CD1c-positive myeloid dendritic cell (primary cell): ENCODE measurements around the gene CIB1.

ENCODE experiments used
- DNase-seq: peaks from one replicate; pipeline ENCODE4 v3.0.0-alpha.2; 2016; ENCODE audit errors: extremely low spot score

CIB1 gene

DNA sequence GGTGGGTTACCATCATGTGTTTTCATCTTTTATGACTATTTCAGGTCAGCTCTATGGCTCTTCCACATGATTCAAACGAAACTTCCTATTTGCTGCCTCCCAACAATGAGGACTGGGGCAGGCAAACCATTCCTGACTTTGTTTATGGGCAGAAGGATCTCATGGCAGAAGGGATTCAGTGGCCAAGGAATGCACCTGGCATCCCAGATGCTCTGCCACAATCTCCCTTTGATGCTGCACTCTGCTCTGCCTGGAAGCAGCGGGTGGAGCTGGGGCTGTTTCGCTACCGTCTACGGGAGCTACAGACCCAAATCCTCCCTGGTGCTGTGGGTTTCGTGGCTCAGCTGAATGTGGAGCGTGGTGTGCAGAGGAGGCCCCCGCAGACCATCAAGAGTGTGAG is 7.1 kb upstream of the CIB1 start:
- DNase-seq = no peak

DNA sequence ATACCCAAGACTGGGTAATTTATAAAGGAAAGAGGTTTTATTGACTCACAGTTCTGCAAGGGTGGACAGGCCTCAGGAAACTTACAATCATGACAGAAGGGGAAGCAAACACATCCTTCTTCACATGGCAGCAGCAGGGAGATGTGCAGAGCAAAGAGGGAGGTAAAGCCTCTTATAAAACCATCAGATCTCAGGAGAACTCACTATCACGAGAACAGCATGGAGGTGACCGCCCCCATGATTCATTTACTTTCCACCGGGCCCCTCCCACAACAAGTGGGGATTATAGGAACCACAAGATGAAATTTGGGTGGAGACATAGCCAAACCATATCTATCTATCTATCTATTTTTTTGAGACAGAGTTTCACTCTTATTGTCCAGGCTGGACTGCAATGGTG is 5.6 kb upstream of the CIB1 start:
- DNase-seq = no peak

DNA sequence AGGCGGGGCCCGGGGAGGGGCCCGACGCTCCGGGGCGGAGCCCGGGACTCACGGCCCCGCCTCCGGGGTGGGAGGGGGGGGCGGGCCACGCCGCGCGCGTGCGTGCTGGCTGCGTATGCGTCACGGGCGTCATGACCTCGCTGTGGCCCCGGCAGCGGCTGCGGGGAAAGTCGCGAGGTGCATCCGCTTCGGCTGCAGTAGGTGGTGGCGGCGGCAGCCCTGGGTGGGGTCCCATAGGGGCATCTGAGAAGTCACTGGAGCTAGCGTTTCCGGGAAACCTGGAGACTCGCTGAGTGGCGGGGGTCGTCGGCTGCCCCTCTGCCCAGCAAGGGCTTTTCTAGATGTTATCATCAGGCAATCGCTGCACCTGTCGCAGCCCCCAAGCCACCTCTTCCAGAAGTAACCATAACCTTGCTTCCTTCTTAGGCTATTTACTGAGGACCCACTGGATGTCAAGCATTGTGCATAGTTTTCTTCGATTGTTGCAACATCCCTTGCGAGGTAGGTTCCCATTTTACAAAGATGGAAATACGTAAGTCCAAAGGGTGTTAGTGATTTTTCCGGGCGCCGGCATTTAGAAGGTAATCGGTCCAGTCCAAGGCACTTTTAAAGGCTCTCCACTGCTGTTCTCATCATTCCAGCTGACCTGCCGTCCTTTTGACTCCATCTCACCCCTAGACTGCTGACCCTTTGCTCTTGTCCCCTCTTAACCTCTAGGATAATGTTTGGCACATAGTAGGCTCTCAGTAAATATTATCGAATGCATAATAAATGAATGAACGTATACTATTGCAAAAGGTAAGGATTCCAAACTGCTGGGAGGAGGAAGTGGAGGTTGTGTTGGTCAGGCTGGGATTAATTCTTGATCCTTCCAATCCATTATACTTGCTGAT is 601 bp upstream of the CIB1 start, which contains the start of gene GDPGP1:
GDPGP1 (plus strand) TSS at position 114 of the 893 bp plus-strand sequence. CDS start 6,700 bp downstream, outside the sequence.
- DNase-seq = peak; percentile 99

DNA sequence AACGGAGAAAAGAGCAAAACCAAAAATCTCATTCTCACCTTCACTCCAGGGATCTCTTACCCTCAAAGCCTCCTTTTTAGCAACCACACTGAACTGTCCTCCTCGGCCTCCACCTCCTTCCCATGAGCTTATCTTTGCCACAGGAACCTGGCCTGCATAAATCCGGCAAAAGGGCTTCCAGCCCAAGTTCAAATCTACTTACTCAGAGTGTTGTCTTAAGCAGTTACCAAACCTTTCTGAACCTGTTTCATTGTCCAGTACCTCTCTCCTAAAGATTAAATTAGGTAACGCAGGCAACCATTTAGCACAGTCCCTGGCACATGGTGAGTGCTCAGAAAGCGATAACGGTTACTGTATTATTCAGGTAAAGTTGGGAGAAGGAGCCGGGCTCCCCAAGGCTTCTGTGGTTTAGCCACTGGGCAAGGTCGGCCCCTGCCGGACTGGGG is 777 bp downstream of the CIB1 start:
- DNase-seq = no peak

DNA sequence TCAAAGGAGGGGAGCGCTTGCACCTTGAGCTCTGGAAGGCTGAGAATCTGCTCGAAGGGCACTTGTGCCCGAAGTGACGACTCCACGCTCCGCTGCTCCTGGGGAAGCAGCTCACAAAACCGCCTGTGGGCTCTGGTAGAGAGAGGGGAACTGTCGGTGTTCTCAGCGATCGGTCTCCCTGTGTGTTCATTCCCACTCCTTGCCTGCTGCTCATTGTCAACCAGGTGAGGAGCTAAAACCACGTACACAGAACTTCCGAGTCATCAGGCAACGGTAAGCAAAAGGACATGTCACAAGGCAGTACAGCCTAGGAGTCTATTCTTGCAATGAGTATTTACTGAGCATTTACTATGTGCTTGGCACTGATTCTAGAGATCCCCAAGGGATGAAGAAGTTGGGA is 1.5 kb downstream of the CIB1 start:
- no peak for DNase-seq

DNA sequence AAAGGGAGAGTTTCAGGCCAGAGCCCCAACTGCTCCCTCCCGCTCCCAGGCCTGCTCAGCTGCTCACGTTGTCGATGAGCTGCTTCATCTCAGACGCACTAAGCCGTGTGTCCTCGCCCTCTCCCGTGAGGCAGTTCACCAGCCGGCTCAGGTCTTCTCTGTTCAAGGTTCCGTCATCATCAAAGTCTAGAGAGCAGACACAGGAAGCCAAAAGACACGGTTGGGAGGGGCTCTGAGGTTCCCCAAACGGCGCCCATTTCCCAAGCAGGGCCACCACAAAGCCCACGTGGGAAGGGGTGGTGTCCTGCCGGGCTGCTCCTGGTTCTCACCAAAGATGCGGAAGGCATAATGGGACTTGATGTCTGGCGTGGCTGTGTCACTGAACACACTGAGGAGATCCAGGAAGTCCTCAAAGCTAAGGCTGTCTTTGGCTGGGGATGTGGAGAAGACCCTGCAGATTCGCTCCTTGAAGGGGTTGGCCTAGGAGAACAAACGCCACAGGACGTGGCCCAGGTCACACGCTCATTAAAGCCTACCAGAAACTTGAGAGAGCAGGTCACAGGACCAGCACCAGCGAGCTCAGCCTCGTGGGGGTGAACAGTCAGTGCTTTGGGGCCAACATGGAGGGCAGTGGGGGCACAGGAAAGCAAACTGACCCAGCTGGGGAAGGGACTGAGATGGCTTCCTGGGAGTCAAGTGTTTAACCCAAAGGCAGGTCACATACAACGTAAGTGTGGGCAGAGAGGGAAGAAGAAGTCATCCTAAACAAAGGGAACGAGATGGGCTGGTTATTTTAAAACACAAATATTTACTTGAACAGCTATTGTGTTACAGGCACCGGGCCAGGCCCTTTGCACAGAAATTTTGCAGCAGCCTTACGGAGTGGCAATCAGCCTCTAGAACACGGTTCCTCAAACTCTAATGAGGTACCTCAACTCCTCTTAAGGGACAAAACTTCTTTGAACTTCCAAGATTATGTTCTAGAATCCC is 2.4 kb downstream of the CIB1 start:
- DNase-seq = peak; percentile 96

DNA sequence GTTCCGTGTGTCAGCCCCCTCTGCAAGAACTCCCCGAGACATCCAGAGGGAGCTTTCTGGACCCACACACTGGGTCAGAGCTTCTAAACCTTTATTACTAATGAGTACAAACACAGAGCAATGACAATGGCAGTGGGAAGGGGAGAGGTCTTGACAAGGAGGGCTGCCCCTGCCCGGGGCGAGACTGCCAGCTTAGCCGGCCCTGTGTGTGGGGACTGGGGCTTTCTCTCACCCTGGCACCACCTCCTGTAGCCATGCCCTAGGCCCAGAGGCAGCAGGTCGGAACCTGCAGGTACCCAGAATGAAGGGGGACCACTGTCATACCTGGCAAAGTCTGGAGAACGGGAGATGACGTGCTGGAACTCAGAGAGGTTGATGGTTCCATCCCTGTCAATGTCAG is 3.1 kb downstream of the CIB1 start:
- DNase-seq = no peak

DNA sequence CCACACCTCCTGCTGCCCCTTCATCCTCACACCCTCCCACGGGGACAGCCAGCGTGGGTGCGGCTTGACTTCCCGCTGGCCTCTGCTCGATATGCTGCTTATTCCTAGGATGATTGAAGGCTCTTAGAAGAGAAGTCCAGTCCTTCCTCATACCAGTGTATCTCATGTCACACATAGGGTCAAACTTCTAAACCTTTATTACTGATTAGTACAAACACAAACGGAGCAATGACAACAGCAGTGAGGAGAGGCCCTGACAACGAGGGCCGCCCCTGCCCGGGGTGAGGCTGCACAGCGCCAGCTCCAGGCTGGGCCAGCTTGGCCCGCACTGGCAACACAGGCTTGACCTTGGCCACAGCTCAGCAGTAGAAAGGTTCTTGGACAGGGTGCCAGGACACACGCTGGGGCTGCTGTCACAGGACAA is 3.7 kb downstream of the CIB1 start:
- peak; percentile 11 for DNase-seq

DNA sequence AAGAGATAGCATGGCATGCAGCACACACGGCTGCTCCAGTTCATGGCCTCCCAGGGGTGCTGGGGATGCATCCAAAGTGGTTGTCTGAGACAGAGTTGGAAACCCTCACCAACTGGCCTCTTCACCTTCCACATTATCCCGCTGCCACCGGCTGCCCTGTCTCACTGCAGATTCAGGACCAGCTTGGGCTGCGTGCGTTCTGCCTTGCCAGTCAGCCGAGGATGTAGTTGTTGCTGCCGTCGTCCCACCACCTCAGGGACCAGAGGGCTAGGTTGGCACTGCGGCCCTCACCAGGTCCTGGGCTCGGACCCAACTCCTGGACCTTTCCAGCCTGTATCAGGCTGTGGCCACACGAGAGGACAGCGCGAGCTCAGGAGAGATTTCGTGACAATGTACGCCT is 4.8 kb downstream of the CIB1 start:
- no peak for DNase-seq

DNA sequence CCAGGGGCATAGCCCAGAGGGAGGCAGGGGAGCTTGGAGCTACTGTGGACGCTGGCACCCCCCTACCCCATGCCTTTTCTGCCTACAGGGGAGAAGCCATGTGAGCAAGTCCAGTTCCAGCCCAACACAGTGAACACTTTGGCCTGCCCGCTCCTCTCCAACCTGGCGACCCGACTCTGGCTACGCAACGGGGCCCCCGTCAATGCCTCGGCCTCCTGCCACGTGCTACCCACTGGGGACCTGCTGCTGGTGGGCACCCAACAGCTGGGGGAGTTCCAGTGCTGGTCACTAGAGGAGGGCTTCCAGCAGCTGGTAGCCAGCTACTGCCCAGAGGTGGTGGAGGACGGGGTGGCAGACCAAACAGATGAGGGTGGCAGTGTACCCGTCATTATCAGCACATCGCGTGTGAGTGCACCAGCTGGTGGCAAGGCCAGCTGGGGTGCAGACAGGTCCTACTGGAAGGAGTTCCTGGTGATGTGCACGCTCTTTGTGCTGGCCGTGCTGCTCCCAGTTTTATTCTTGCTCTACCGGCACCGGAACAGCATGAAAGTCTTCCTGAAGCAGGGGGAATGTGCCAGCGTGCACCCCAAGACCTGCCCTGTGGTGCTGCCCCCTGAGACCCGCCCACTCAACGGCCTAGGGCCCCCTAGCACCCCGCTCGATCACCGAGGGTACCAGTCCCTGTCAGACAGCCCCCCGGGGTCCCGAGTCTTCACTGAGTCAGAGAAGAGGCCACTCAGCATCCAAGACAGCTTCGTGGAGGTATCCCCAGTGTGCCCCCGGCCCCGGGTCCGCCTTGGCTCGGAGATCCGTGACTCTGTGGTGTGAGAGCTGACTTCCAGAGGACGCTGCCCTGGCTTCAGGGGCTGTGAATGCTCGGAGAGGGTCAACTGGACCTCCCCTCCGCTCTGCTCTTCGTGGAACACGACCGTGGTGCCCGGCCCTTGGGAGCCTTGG is 5.6 kb downstream of the CIB1 start:
- DNase-seq = no peak

DNA sequence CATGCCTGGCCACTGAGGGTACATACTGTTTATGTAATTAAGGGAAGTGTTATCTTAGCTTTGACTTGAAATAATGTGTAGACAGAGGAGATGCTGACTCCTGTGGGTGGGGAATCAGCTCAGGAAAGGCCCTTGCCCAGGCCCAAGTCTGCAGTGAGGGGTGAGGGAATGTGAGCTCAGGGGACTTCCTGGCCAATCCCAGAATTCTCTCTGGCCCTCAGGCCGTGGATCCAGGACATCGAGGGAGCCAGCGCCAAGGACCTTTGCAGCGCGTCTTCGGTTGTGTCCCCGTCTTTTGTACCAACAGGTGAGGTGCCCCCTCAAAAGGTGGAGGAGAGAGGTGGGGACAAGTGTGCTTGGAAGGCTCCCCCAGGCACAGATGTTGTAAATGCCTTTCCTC is 6.4 kb downstream of the CIB1 start:
- no peak for DNase-seq

DNA sequence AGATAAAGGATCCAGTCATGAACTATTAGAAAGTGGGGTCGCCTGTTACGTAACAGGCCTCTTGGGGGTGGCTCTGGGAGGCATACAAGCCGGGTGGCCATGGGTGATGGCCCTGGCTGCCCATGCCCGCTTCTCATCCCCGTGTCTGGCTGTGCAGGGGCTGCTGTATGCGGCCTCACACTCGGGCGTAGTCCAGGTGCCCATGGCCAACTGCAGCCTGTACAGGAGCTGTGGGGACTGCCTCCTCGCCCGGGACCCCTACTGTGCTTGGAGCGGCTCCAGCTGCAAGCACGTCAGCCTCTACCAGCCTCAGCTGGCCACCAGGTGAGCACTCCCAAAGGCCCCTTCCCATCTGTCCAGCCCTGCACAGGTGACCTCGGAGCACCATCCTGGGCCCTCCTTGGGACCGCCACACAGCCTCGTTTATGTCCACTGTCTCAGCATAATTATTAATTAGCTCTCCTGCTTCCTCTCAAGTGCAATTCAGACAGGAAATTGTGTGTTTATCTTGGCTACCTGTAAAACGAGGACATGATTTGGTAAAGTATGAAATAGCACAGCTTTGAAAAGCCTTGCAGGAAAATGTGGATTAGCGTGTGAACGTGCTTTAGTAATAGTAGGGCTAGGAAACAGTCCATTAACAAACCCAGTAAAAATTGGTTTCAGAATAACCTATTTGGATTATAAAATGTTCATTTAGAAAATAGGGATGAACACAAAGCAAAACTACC is 8.1 kb downstream of the CIB1 start:
- DNase-seq = no peak

DNA sequence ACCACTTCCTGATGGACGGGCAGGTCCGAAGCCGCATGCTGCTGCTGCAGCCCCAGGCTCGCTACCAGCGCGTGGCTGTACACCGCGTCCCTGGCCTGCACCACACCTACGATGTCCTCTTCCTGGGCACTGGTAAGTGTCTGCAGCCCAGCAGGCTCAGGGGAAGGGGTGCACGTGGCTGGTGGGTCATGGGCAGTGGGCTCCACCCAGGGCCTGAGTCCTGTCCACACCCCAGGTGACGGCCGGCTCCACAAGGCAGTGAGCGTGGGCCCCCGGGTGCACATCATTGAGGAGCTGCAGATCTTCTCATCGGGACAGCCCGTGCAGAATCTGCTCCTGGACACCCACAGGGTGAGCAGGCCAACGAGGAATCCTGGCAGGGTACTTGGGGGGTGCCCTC is 8.7 kb downstream of the CIB1 start:
- no peak for DNase-seq

DNA sequence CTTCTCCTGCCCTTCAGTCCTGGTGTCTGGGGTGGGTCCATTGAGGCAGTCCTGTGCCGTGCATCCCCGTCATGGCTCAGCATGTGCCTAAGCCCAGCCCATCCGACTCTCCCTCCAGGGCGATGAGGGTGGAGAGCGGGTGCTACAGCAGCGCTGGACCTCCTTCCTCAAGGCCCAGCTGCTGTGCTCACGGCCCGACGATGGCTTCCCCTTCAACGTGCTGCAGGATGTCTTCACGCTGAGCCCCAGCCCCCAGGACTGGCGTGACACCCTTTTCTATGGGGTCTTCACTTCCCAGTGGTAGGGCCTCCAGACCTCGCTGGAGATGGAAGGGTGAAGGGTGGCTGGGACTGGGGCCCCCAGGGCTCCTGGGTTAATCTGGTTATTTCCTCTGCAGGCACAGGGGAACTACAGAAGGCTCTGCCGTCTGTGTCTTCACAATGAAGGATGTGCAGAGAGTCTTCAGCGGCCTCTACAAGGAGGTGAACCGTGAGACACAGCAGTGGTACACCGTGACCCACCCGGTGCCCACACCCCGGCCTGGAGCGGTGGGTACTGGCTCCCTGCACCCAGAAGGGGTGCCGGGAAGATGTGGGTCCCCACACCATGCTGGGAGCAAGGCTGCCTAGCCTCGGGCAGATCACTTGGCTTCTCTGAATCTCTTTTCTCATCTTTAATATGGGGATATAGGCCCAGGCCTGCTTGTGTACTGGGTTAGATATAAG is 10.1 kb downstream of the CIB1 start:
- no peak for DNase-seq

DNA sequence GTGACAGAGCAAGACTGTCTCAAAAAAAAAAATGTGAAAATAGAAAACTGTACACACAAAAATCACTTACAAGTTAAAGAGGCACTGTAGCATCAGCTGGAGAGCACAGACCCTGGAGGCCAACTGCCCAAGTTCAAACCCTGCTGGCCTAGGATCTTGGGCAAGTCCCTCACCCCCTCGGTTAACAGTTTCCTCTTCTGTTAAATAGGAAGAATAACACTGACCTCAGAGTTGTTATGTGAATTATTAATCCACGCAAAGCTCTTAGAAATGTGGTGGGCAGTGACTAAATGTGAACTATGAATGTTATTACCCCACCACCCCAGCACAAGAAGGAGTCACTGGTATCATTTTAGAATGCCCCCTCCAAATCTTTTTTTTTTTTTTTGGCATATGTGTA is 11.2 kb downstream of the CIB1 start:
- DNase-seq = no peak

DNA sequence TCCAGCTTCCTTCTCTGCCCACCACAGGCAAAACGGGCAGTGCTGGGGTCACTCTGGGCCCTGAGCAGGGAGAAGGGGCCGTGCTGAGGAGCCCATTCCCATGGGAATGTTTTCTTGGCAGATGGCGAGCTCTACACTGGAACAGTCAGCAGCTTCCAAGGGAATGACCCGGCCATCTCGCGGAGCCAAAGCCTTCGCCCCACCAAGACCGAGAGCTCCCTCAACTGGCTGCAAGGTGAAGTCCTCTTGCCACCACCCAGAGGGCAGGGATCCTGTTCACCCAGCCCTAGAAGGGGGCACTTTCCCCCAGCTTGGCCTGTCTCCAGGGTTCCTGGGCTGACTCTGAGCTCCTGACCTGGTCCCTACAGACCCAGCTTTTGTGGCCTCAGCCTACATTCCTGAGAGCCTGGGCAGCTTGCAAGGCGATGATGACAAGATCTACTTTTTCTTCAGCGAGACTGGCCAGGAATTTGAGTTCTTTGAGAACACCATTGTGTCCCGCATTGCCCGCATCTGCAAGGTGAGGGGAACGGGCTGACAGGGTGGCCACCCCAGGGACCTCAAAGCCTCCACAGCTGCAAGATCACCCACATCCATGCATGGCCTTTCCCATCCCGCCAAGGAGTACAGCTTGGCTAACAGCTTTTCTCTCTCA is 12.4 kb downstream of the CIB1 start:
- DNase-seq = peak; percentile 58

DNA sequence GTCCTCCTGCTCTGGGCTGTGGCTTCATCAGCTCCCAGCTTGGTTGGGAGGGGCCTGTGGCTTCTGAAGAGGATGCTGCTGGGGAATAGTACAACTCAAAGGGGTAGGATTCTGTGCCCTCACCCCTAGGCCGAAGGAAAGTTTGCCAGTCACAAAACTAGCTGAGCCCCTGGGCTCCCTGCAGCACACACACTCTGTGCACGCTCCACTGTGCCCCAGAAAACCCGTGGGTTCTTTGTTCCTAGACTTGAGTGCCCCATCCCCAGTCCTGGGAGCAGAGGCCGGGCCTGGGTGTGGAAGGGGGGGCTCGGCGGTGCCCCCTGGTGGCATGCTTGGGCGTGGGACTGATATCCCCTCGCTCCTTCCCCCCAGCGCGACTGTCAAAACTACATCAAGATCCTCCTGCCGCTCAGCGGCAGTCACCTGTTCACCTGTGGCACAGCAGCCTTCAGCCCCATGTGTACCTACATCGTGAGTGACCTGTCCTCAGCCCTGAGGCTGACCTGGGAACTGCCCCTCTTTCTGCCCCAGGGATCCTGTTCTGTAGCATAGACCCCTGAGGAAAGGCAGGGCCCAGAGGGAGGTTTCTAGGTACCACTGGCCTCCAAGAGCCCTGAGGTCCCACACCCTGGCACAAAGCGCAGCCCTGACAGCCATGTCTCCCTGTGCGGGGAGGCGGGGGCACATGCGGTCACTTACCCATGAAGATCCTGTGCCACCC is 14.2 kb downstream of the CIB1 start:
- DNase-seq = peak; percentile 47

DNA sequence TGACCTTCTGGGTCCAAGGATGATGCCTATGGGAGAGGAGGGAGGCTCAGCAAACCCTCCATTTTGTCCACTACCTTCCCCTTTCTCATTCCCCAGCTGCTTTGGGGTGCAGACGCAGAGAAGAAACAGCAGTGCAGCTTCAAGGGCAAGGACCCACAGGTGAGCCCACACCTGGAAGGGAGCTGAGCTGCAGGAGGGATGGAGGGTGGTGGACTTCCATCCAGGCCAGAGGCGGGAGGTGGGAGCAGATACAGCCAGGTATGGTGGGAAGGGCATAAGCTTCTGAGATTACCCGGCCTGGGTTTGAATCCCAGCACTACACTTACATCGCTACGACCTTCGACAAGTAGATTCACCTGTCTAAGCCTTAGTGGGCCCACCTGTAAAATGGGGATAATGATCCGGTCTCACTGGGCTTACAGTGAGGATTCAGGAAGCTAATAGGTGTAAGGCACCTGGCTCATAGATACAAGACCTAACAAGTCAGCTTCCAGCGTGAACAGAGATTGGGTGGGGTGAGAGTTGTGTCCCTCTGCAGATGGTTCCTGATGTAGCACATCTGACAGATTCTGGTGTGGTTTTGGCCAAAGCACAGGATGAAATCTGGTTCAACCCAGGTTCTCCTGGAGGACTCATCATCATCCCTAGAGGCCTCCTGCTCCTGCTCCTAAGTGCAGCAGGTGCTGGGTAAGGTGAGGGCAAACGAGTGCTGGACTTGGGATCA is 15.9 kb downstream of the CIB1 start:
- no peak for DNase-seq
